ENCODE measurements around the gene BIRC7.
A peak's percentile ranks its signal among the peaks of the same experiment; 100 is the strongest.

Gene BIRC7, protein sequence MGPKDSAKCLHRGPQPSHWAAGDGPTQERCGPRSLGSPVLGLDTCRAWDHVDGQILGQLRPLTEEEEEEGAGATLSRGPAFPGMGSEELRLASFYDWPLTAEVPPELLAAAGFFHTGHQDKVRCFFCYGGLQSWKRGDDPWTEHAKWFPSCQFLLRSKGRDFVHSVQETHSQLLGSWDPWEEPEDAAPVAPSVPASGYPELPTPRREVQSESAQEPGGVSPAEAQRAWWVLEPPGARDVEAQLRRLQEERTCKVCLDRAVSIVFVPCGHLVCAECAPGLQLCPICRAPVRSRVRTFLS

DNA sequence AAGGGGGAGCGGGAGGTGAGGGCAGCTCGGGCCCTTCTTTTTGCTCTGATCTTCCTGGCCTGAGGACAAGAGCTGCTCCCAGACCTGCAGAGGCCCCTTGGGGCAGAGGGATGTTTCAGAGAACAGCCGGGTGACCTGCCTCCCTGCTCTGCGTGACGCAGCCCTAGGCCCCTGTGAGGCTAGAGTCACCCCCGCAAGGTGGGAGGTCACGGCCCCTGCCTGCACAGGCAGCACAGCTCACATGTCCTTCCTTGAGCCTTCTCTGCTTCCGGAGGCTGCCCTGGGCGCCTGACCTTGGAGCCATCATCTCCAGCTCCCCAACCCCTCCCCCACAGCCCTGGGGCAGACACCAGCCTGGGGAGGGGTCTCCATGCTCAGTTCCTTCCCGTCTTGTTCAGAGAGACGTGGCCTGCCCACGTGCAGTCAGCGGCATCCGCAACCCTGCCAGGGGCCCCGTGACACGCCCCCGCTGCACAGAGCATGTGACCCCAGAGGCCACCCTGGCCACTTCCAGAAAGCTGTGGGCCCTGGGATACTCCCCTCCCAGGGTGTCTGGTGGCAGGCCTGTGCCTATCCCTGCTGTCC is at the start of gene BIRC7:
Gene BIRC7, plus strand, starts transcription at position 507 of the 585 bp plus-strand sequence. CDS start 192 bp downstream, outside the sequence.
- peak; percentile 14 for DNase-seq (ENCODE audit: low read depth)

DNA sequence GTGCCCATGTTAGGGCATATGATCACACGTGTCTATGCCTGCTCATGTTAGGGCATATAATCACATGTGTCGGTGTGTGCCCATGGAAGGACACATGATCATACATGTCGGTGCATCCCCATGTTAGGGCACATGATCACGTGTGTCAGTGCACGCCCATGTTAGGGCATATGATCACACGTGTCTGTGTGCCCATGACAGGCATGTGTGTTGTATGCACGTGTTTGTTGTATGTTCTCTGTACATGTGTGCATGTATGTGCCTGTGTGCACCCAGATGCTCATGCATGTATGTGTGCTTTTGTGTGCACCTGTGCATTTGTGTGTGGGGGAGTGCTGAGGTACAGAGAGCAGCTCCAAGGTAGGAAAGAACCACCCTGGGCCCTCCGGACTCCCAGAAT is 49.6 kb upstream of the BIRC7 start:
- no peak for DNase-seq (ENCODE audit: low read depth)

DNA sequence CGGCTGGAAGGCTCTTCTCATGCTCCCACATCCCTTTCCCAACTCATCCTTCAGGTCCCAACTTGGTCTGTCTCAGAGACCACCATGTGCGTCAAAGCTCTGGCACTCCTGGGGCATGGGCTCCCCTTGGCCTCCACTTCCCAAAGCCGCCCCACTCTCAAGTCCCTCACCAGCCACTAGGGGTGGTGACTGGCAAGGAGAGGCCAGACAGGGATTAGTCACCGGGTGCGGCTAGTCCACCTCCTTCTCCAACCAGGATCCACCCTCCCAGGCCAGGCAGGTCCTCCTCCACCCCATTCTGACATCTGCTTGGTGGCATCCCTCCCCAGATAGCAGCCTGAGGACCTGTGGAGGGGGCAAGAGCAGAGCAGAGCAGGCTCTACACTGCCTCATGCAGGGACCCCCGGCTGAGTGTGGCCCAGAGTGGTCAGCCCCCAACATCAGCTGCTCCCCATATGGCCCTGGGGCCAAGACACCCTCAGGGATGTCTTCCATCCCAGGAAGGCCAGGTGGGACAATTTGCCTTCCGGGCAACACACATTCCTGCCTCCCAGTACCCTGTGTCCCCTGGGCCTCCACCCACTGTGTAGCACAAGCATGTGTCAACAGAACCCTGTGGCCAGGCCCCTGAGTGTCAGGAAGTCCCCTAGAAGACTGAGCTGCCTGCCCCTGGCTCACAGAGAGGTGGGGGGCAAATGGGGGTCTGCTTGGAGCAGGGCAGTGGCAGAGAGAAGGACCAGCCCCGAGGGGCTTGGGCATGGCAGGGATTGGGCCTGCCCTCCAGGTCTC is 49.0 kb upstream of the BIRC7 start:
- no peak for DNase-seq (ENCODE audit: low read depth)

DNA sequence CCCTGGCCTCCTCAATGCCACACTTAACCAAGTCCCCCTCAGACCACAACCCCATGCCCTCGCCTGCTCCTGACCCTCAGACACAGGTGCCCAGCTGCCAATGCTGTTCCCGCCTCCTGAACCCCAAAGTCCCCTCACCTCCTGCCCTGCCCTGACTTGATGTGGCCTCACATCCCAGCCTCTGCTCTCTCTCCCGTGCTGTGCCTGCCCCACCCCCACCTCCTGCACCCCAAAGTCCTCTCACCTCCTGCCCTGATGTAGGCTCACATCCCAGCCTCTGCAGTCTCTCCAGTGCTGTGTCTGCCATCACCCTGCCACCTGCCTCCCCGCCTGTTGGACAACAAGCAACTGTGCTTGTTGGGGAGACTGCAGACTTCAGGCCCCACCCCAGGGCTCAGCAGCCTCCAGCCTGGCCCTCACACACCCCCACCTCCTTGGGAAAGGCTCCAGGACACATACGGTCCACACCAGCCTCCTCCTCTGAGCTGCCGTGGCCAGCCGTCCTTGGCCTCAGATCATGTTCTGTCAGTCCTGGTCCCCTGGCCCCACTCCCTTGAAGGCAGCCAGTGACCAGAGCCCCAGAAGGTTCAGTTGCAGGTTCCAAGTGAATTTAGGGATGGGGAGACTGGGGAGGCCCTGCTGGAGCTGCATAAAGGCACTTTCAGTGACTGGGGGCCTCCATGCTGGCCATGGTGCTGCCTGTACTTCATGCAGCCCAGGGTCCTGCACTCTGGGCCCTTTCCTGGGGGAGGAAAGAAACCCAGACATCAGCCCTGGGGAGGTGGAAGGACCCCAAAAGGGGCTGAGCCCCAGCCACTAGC is 48.2 kb upstream of the BIRC7 start:
- DNase-seq (ENCODE audit: low read depth) = no peak

DNA sequence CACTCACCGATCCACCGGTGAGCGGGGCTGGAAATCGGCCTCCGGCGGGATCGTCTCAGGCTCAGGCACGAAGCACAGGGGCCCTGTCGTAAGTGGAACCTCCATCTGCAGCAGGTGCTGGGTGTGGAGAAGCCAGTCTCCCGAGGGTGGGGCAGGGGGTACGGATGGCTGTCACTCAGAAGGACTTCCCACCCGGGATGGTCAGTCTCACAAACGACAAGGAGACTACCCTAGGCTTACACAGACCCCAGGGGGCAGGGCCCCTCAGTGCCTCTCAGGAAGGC is 47.6 kb upstream of the BIRC7 start:
- no peak for DNase-seq (ENCODE audit: low read depth)

DNA sequence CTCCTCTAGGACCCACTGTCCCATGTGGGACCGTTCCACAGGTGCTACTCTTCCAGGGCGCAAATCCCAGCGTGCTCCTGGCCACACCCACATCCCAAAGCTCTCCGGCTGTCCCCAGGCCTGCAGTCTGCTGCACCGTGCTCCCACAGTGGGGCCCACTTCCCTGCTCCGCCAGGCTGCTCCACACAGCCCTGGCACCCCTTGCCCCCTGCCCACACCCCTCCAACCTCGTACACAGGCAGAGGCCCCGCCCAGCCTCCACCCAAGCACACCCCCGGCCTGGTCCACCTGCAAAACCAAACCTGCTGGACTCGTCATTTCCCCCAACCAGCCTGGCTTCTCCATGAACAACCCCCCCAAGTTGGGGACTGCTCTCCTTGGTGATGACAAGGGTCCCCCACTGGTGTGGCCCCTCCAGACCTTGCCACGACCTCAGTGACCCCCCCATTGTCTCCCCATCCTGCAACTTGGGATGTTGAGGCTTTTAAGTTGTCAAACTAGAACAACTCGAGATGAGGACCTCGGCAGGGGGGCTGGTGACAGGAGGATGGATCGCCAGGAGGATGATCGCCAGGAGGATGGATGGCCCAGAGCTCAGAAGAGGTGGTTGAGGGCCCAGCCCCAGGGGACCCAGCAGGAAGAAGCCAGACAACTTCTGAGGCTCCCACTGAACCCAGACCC is 46.9 kb upstream of the BIRC7 start:
- no peak for DNase-seq (ENCODE audit: low read depth)

DNA sequence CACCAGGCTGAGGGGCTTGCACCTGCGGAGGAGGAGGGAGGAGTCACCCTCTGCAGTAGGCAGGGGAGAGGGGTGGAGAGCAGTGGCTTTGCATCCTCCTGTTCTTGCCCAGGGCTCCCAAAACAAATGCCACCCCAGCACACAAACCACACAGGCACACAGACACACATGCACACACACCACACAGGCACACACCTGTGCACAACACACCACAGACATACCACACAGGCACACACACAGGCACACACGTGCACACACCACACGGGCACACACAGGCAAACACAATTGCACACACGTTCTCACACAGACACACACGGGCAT is 46.4 kb upstream of the BIRC7 start:
- no peak for DNase-seq (ENCODE audit: low read depth)

DNA sequence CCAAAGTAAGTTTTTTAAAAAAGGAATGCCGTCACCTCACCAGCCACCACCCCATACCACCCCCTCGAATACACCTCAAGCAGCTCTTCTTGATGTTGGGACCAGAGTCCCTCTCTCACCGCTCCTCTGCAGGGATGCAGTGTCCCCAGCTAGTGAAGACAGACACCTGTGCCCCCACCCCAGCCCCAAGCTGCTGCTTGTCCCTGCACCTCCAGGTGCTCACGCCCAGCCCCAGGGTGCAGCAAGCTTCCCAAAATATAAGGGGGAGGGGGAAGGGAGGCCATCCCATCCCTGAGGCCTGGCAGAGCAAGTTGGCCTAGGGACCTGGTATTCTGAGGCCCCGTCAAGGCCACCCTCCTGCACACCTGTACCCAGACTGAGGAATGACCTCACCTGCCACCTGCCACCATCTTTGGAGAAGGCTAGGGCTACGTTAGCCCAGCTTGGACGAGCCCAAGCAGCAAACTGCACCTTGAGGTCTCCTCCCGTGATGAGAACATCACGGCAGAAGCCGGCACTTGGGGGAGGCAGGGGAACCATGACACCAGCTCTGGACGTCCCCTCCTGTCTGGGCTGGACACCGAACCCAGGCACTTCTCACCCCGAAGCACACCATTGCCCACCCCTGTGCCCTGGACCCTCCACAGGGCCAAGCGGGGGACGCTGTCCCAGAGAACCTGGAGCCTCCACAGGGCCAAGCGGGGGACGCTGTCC is 45.7 kb upstream of the BIRC7 start:
- DNase-seq (ENCODE audit: low read depth) = no peak

DNA sequence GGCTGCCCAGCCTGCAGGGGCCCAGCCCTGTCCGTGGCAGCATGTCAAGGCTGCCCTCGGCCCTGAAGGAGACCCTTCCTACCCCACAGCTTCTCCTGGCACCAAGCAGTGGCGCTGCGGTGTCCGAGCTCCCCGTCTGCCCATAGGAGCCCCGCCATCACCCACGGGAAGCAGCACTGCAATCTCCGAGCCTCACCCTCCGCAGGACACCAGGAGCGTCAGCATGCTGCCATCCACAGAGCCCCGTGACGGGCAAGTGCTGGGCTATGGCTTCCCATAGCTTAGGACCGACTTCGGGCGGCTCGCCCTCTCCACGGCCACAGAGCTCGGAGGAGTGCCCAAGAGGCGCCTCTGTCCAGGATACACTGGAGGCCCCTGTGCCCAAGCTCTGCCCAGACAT is 44.9 kb upstream of the BIRC7 start:
- no peak for DNase-seq (ENCODE audit: low read depth)

DNA sequence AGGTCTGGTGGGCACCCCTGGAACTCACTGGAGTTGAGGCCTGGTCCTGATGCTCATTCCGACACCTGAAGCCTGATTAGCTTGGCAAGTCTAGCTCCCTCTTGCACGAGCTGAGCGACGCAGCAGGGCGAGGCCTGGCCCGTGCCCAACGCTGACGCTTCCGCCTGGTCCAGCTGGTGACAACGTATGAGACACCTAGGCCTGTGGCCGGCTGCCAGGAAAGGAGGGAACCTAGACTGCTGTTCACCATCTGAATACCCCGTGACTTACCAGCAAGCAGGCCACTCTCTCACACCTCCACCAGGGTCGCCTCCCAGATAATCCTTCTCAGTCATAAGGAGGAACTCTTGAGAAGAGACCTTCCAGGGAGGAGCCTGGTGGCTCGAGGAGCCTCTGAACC is 44.3 kb upstream of the BIRC7 start:
- DNase-seq (ENCODE audit: low read depth) = no peak

DNA sequence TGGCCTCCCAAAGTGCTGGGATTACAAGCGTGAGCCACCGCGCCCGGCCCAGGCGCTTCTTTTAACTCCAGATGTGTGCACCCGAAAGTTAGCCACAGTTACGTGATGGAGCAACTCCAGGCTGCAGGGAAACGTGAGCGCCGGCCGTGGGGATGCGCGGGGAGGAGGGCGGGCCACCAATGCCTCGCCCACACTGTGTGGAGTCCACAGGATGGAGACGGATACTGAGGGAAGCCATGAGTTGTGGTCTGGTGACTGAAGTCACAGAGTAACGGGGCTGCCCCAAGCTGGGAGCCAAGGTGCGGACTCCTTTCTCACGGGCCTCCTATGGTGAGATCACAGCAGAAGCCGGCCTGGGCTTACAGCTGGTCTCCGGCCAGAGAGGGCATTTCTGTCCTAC is 43.0 kb upstream of the BIRC7 start:
- no peak for DNase-seq (ENCODE audit: low read depth)

DNA sequence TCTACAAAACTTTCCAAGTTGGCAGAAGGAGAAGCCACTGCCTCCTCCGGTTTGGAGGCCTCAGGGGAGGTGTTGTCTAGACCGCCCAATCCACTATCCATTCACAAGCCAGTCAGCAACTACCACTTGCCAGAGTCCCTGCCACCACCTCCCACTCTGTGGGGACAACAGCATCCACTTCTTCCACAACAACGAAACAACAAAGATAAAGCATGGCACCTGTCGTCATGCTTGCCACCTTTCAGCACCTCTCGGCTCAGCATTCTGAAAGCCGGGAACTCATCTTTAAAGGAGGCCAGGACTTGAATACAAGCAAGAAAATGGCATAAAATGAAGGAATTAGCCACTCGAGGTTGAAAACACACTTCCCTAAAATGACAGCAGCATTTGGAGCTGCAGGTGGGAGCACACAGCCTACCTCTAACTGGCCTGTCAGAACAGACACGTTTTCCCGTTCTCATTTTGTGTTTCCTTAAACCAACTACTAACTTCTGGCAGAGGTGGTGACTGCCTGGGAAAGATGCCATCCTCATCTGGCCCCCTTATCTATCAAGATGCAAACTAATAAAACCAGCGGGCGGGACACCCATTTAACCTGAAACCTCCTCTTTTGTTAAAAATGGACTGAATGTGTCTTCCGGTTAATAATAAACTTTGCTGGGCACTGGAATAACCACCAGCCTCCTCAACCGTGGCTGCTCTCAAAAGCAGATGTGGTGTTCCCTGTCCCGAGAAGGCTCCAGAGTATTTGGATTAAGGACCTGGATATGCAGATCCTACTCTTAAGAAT is 41.5 kb upstream of the BIRC7 start:
- no peak for DNase-seq (ENCODE audit: low read depth)

DNA sequence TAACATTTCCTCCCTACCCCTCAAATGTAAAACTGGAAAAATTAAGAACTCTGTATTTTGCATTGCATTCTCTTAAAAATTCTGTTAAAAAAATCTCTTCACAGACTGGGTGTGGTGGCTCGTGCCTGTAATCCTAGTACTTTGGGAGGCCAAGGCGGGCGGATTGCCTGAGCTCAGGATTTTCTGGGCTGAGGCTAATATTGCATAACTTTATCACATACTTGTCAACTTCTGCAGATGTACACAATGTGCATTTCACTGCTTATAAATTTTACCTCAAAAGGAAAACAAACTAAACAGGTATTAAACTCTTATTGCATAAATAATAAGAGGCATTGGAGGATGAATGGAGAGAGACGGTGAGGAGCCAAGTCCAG is 40.9 kb upstream of the BIRC7 start:
- no peak for DNase-seq (ENCODE audit: low read depth)

DNA sequence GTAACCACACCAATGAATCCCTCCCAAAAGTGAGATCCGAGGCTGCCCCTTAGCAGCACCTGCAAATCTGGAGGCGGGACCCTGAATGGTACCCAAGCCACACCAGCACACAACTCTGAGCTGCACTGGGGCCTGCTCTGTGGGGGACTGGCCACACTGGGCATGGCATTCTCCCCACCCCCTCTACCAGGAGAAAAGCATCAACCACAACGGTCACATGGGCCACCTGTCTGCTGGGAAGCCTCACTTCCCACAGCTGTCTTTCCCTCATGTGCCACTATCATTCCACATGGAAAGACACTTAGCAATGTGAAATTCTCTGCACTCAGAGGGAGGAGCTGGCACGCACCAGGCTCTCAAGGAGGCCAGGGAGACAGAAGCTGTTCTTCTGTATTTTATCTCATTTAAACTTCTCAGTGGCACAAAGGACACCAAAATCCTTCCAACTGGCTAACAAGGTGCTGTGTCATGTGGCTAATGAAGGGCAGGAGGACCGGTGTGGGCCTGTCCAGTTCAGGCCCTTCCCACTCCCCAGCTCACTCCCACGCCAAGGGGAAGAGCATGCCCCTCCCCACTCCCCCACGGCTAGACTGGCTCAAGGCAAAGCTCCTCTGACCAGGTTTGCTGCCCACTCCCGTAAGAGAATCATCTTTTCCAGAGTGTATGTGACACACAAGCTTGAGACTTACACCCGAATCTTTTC is 38.8 kb upstream of the BIRC7 start:
- peak; percentile 25 for DNase-seq (ENCODE audit: low read depth)

DNA sequence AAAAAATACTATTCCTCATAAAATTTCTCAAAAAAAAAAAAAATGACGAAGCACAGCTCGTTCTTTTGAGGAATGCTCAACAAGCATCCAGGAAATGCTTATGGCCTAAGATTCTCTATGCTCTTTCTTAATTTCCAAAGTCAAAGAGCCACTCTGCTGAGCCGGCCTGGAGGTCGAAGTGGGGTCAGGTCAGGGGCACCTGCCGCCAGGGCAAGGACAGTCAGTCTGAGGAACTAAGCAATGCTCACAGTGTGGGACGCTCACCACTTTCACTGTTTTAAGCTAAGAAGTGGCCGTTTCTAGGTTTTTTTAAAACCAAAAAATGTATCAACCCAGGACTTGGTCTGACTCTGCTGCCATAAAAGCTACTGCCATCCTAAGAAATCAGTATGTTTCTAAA is 37.1 kb upstream of the BIRC7 start:
- DNase-seq (ENCODE audit: low read depth) = no peak

DNA sequence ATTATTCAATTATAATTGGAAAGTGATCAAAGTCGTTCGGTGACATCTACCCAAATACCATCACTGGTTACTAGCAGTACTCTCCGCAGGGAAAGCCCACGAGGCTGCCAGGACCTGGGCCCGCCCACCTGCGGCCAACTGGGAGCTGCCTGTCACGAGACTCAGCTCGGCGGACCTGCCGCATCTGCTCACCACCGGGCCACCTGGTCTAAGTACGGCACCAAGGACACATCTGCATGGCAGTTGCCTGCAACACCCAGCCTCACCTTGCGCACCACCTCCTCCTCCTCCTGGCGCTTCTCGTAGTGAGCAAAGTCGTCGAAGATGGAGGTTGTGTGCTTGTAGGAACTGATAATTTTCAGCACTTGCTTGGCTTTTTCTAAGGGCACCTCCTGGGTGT is 33.7 kb upstream of the BIRC7 start:
- DNase-seq (ENCODE audit: low read depth) = no peak

DNA sequence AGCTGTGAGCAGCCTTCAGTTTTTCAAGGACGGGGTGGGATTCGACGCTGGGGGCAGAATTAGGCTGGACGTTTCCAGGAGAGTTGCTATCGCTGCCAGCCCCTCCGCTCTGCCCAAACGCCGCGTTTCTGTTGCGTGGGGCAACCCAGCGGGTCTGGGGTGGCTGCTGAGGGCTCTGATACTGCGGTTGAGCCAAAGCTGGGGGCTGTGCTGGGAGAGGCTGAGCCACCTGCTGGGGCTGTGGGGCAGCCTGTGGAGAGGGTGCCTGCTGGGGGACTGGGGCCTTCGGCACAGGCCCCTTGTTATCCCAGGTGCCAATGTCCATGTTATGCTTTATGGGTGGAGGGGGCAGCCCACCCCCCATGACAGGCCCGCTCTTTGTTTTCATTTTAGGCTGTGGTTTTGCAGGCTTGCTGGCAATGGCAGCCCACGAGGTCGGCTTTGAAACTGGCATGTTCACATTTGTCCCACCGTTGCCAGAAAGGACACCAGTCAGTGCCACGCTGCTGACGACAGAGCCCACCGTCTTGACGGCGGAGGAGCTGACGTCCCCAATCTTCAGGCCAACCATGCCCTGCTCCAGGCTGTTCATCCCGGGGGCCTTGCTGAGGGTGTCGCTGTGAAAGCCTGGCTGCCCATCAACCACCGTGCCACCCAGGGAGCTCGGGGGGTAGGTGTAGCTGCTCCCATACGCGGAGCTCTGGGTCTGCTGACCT is 32.7 kb upstream of the BIRC7 start:
- no peak for DNase-seq (ENCODE audit: low read depth)

DNA sequence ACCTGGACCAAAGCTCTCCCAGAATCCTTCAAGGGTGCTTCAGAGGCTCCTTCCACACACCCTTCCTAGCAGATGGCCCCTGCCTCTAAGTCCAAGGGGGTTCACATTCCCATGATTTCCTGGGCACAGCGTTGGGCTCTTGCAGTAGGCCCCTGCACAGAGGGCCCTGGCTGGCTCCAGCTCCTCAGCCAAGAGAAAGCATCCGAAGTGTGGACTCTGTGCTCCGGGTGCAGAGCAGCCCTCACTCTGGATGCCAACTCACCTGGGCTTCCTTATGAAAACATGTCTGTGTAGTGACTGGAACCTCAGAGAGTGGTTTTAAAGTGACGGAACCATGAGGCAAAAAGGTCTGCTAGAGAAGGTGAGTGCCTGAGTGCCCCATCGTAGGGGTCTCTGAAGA is 31.3 kb upstream of the BIRC7 start:
- DNase-seq (ENCODE audit: low read depth) = no peak

DNA sequence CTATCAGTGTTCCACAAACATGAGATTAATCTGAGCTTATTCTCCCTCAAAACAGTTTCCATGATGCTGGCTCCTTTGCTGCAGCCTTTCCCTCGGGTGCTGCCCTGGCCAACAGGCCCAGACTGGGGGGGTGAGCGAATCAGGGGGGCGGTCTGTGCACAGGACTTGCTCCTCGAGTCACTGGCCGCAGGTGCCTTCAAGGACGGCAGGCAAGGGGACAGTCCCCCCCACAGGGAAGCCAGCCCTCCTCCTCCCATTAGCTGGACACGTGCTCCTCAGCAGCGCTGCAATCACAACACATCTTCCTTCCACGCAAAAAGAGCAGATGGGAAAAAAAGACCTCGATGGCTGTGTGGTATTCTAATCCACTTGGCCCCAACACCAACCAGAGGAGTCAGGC is 29.8 kb upstream of the BIRC7 start:
- DNase-seq (ENCODE audit: low read depth) = no peak

DNA sequence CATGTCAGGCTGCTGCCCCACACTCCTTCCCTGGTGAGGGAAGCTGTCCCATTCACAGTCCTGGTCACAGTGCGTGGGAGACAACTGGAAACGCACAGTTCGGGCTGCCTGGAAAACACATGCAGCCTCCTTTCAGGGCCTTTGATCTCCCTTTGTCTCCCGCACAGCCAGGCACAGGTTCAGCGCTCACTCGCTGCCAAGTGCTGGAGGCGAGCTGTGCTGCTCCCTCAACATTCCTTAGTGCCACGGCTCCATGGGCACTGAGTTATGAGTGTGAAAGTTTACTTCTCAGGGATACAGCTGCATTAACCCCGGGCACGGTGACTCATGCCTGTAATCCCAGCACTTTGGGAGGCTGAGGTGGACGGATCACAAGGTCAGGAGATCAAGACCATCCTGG is 28.8 kb upstream of the BIRC7 start:
- DNase-seq (ENCODE audit: low read depth) = peak; percentile 86
